NT2/D1 (cell line): ENCODE results near the gene GLYR1.

Source experiments
- YY1 ChIP-seq: IDR thresholded peaks from 2 replicates; pipeline ENCODE4 v1.6.1; 2011; ENCODE audit not compliant: insufficient read length, insufficient read depth
- ZNF274 ChIP-seq: IDR thresholded peaks from 2 replicates; pipeline ENCODE4 v1.6.1; 2011; ENCODE audit warnings: mild to moderate bottlenecking, low read depth, low read length

DNA sequence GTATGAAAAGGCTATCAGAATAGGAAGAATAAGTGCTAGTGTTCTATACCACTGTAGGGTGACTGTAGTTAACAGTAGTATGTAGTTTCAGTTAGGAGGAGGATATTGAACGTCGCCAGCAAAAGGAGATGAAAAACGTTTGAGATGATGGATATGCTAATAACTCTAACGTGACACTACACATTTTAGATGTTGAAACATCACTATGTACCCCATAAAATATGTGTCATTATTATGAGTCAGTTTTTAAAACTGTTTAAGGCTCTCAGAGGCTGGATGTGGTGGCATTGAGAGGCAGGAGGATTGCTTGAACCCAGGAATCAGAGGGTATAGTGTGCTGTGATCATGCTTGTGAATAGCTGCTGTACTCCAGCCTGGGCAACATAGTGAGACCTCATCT lies 32.0 kb upstream of the GLYR1 start:
- TF ChIP-seq ZNF274 (no peak), YY1 (no peak)
